HG02588 (cell line): ENCODE measurements around the gene TEX48.
A peak's percentile ranks its signal among the peaks of the same experiment; 100 is the strongest.

ENCODE experiments used
- ATAC-seq: cut with Tn5 transposase; IDR thresholded peaks from one replicate; pipeline ENCODE4 v1.9.1; 2021; ENCODE audit warnings: mild to moderate bottlenecking, moderate library complexity; ENCODE audit not compliant: unreplicated experiment

Gene TEX48, protein sequence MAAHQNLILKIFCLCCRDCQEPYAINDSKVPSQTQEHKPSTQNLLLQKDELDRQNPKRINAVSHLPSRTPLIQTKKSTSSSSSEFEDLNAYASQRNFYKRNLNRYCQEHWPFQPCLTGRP

DNA sequence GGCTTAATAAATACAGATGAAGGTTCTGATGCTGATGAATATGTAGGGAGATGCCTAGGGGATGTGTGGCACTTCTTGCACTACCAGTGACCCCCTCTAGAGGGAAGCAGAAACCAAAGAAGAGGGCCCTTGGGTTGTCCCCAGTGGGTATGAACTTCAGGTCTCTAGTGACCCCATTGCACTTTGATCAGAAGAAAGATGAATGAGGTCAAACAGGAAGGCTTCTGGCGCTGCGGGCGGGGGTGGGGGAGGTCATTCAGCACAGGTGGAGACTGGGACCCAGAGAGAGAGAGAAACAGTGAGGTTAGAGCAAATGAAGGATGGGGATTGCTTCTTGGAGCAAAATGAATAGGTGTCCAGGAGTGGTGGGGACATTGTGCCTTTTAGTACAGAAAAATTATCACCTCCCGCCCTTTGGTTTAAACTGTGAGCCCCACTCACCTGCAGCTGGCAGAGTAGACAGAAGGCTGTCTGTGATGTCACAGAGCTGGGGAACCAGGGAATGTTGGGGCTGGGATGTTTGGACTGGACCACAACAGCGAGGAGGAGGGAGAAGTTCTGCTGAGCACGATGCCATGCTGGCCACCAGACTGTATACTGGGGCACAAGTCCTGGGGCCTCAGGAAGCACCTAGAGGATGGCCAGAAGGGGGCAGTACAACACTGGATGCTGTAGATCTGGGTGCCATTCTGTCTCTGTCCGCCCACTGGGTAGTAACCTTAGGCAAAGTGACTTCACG lies at the start of gene TEX48:
Gene TEX48, minus strand, starts transcription at position 599 of the 739 bp plus-strand sequence. CDS start 10,469 bp downstream, outside the sequence.
- peak; percentile 88 for ATAC-seq

DNA sequence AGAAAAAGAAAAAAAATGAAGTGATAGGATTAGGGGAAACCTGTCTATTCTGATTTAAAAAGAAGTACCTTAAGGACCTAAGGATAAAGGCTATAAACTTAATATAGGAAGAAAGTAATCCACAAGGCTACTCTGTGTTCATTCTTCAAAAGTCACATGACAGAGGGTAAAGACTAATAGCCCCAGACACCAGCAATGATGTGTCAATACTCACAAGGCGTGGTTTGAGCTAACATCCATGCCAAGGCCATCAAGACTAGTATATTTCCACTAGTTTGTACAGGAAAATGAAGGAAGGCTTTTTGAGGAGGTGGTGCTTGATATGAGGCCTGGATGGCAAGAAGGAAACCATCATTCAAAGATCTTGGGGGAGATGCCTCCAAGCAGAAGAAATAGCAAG lies 49.7 kb upstream of the TEX48 start:
- no peak for ATAC-seq

DNA sequence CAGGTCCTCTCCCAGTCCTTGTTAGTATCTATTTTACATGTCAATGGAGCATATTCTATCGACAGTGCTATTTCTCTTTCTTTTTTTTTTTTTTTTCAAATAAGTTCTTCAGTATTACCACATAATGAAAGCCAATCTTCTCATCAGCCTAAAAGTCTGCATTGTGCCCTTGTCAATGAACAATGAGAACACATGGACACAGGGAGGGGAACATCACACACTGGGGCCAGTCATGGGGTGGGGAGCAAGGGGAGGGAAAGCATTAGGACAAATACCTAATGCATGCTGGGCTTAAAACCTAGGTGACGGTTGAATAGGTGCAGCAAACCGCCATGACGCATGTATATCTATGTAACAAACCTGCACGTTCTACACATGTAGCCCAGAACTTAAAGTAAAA lies 47.7 kb upstream of the TEX48 start:
- ATAC-seq = no peak

DNA sequence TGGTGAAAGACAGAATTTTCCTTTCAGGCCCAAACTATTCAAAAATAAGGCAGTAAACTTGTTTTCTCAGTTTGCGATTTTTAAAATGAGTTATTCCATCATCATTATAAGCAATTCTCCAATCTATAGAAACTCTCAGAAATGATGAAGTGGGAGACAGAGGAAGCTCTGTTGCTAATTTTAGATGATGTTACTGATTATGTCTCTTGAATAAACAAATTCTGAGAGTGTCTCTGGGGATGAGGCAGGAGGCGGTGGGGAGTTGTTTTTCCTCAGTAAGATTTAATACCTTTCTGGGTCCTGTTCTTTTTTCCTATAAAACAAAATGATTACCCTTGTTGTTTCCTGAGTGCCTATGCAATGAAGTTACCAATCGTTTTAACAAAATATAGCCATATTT lies 43.9 kb upstream of the TEX48 start:
- no peak for ATAC-seq

DNA sequence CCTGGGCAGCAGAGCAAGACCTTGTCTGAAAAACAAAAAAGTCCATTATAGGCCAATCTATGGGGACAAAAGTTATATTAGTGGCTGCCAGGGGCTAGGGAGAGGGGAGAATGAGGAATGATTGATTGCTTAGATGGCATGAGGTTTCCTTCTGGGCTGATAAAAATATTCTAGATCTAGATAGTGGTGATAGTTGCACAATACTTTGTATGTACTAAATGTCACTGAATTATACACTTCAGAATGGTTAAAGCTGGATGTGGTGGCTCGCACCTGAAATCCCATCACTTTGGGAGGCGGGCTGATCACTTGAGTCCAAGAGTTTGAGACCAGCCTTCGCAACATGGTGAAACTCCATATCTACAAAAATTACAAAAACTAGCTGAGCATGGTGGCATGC lies 42.8 kb upstream of the TEX48 start:
- no peak for ATAC-seq

DNA sequence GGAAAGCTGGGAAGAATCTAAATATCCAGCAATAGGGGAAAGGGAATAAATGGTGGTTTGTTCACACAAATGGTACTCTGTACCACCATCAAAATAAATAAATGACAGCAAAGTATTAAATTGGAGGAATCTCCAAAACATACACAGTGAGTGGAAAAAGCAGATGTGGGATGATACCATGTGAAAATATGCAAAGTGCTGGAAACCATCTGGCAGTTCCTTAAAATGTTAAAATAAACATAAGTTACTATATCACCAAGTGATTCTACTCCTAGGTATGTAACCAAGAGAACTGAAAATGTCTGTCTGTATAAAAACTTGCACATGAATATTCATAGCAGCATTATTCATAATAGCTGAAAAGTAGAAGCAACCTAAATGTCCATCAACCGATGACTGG lies 41.9 kb upstream of the TEX48 start:
- no peak for ATAC-seq

DNA sequence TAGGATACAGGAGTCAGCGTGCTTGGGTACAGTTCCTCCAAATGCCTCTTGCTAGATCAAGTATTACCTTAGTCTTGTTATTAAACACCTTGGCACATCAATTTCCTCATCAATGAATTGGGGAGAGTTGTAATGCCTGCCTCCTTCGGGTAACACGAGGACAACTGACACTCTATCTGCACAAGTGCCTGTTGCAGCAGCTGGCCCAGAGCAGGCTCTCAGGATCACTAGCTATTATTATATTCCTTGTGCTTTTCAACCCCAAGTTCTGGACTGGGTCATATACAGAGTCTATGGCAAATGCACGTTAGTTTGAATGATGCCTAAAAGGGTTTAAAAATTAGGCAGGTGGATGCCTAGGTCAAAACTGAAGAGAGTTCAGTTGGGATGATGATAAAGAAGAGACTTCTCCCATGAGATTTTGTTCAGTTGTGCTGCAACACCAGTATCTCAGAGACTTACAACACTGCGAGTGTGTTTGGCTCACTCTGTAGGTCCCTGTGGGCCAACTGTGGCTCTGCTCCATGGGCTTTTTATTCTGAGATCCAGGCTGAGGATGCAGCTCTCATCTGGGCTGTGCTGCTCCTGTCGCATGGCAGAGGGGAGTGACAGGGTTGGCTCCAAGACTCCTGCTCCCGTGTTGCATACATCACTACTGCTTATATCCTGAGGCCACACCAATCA lies 41.1 kb upstream of the TEX48 start:
- no peak for ATAC-seq

DNA sequence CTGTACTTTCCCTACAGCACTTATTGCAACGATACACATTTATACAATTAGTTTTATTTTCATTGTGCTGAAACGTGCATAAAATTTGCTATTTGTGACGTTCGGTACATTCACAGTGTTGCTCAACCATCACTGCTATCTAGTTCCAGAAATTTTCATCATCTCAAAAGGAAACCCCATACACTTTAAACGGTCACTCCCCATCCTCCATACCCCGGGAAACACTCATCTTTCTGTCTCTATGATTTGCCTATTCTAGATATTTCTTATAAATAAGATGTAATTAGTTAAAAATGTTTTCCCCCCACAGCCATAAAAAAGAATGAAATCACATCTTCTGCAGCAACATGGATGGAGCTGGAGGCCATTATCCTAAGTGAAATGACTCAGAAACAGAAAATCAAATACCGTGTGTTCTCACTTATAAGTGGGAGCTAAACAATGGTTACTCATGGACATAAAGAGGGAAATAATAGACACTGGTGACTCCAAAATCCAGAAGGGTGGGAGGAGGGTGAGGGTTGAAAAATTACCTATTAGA lies 40.2 kb upstream of the TEX48 start:
- ATAC-seq = no peak

DNA sequence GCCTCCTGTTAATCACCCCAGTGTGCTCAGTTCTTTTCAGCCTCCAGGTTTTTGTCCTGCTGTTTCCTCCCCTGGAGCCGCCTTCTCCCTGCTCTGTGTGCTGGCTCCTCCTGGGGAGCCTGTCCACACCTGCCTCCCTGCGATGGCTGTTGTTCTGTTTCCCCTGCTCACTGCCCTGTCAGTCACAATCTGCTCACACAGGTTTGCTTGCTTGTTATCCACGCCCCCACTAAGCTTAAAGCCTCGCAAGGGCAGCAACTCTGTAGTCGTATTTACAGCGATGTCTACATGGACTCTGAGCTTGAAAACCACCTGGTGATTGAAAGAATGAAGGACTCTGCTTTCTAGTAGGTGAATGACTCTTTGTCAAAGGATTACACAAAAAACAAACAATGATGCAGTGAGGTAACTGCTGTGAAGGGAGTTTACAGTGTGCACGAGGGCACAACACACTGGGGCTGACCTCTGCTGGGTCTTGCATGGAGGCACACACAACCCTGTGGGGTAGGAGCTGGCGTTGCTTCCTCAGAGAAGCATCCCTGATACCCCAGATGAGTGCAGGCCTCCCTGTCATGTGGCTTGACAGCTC lies 39.6 kb upstream of the TEX48 start:
- ATAC-seq = no peak

DNA sequence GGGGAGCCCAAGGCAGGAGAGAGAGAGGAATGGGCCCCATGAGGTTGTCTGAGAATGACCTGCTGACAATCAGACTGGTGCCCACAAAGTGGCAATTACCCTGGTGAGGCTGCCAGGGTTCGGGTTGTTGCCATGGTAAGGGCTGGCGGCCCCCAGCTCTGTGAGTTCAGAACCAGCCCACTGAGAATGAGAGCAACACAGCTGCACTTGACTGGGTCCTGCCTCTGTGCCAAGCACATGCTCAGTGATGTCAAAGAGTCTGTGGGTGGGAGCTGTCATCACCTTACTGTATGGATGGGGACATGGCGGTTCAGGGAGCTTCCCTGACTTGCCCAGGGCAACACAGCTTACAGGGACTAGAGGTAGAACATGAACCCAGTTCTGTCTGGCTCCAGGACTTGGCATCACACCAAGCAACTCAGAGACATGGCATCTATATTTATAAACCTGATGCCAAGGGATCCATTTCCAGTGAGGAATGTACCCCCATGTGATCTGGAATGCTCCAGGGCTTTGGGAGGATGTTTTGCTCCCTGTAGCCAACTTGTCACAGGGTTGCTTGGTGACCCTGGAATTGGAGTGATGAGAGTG lies 38.2 kb upstream of the TEX48 start:
- ATAC-seq = no peak

DNA sequence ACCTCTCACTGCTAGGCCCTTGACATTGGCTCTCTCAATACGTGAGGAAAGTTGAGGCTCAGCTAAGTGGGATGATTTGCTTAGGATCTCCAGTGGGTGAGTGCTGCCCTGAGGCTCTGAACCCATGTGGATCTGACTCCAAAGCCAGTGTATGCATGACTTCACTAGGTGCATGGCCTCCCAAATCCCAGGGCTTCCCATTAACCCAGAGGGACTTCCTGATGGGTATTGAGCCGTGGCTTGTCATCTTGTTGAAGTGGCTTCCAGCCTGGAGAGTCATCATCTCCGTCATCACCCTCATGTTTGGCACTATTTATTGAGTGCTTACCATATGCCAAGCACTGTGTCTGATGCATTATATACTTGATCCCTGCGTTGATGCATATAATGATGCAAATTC lies 37.3 kb upstream of the TEX48 start:
- no peak for ATAC-seq

DNA sequence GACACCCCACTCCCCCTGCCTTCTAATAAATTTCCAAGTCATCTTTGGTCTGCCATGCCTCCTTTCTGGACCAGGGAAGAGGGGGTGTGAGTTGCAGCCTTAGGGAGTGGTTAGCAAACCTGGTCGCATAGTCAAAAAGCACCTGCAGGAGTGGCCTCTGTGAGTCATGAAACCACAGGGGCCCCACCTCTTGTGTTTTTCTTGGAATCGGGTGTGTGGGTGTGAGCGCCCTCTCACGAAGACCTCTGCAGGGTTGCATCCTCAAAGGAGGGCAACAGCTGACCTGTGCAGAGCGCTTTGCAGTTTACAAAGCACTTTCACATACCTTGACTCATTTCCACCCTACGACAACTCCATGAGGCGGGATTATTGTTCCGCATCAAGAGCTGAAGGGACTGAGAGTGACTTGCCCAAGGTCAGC lies 36.8 kb upstream of the TEX48 start:
- ATAC-seq = peak; percentile 87

DNA sequence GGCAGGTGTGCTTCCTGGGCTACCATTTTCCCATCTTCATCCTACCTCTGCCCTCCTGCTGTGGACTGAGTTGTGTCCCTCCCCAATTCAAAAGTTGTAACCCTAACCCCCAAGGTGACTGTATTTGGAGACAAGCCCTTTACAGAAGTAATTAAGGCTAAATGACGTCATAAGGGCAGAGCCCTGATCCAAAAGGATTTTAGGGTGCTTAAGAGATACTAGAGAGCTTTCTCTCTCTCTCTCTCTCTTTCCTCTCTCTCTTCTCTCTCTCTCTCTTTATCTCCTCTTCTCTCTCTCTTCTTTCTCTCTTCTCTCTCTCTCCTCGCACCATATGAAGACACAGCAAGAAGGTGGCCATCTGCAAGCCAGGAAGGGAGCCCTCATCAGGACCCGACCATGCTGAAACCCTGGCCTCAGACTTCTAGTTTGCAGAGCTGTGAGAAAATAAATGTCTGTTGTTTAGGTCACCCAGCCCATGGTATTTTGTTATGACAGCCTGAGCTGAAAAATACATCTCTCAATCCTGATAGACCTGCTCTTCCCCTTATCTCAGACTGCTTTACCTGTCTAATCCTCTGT lies 36.0 kb upstream of the TEX48 start:
- no peak for ATAC-seq

DNA sequence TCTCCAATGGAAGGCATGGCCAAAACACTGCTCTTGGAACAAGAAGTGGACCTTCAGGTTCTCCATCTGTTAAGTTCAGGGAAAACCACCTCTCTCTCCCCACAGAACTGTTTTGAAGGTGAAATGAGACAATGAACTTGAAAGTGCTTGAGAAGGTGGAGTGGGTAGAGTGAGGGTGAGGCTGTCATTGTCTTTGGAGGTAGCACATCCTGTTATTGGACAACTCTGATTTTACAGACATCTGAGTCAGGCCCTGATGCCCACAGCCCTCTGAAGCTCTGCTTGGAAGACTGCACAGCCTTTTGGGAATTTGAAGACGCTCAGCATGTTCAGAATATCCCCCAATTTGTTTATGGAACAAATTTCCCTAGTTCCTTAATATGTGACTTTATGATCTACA lies 27.6 kb upstream of the TEX48 start:
- ATAC-seq = no peak

DNA sequence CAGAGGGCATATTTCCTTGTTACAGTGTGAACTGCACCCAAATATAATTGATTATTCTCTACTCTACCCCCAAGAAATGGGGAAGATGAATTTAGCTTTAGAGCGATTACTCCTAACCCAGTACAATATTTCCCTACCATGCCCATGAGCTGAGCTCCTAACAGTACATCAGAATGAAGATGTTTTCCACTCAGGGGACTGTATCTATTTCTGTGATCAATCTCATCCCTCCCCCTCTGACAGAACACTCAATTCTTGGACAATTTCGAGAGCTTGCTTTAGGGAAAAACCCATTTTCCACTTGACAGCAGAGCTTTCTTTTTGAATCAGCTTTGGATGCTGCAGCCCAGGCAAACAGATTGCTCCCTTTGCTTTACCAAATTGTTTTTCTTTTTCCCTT lies 24.7 kb upstream of the TEX48 start:
- ATAC-seq = no peak

DNA sequence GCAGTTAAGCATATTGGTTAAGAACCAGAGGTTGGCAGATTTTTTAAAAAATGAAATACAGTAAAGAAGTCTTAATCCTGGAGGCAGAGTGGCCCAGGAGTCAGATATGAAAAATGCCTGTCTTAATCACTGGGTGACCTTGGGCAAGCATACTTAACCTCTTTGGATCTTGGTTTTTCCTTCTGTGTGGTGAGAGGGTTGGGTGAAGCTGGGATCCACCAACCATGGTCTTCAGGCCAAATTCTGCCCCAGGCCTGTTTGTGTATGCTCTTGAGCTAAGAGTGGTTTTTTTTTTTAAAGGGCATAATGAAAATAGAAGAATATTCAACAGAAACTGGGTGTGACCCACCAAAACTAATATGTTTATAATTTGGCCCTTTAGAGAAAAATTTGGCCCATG lies 20.0 kb upstream of the TEX48 start:
- ATAC-seq = no peak

DNA sequence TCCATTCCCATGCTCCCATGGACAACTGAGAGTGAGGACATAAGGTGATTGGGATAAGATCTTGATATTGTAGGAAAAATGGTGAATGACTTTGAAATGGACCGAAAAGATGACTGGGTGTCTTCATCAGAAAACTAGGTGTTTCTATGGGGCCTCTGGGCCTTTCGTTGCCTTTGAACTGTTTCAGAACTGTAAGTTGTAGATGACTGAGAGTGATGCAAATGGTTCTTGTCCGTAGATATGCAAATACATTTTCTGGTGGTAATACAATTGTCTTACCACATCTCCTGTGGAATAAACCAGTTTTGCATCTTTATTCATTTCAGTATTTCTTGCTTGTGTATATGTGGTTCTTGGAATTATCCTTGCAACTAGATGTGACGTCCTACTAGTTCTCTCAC lies 16.0 kb upstream of the TEX48 start:
- ATAC-seq = peak; percentile 47

DNA sequence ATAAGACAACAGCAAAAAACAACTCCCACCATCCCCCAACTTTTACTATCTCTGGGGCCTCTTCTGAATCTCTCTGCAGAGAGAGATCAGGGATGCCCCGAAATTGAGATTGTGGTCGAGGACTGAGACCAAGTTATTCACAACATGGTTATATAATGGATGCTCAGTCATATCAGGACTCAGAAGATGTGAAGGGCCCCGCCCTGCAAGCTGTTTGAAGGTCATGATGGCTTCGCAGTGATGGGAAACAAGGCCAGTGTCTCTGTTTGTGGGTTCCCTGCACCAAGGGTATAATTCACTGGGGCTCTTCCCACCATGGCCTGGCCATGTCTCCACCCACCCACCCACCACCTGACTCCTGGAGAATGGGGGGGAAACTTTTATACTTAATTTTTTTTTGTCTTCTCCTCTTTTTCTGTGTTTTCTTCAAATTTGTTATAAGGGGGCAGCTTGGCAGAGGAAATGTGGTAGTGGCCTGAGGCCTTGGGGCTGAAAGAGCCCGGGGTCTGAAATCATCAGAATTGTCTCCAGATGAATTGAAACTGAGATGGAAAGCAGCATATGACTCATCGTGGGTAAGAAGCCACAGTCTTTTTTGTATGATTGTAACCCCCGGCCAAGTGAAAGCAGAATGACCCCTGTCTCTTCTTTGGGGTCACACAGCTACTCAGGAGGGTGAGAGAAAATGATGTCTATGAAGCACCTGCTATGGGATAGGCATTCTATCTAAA lies 15.0 kb upstream of the TEX48 start:
- ATAC-seq = peak; percentile 65

DNA sequence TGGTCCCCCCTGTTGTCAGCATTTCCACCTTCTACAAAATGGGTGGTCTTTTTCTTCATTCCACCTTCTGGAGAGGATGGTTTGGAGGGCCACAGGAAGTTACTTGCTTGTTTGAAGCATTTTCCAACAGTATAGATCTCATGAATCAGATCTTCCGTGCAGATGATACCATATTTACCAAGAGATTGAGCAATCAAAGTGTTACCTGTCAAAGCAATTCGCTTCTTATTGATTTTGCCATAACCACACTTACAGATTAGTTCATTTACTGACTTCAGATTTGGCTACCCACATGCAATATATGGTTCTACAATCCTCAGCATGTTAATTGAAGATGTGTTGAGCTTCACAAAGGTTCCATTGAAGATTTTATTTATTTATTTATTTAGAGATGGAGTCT lies 14.0 kb upstream of the TEX48 start:
- no peak for ATAC-seq

DNA sequence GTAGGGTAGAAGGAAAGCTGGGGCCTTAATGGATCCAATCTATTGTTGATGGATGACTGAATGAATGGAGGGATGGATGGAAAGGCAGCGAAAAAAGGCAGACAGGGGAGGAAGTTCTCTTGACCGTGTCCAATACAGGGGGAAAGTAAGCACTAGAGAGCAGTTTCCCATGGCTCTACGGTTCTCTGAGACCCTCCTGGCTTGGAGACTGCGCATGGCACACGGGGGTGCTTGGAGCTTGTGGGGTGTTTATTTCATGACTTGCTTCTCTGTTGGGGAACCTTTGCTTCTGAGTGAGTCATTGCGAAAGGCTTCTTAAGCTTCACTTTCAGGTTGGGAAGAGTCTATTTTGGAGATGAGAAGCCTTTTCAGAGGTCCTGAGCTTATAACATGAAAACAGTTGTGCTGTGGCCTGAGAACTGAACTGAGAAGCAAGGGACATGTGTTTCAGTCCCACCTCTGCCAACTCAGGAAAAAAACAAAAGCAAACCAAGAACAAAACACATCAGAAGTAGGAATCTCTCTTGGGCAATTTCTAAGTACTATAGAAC lies 12.8 kb upstream of the TEX48 start:
- peak; percentile 28 for ATAC-seq
